HepG2 (cell line): Measurements from ENCODE around the gene S1PR3. TPM values are rescaled to one million over a fixed set of nuclear protein-coding genes. Genes with fewer than 3 reads are reported as not detected.

ENCODE experiments used
- AHR ChIP-seq: IDR thresholded peaks from 2 replicates; pipeline ENCODE4 v1.6.1; 2018; ENCODE audit warnings: missing genetic modification reagents, missing compliant biosample characterization
- ARNT ChIP-seq: fragments of 450-650 bp; IDR thresholded peaks from 2 replicates; pipeline ENCODE4 v1.6.1; 2017
- ATRX ChIP-seq: sonication (generic); formaldehyde crosslinking; IDR thresholded peaks from 2 replicates; pipeline ENCODE4 v1.4.0; 2020; ENCODE audit warnings: missing genetic modification reagents, borderline replicate concordance
- GATA4 ChIP-seq: sonication (generic); IDR thresholded peaks from 2 replicates; pipeline ENCODE4 v1.6.1; 2016; ENCODE audit warnings: antibody characterized with exemption, low read depth, borderline replicate concordance
- KDM5B ChIP-seq: sonication (generic); formaldehyde crosslinking; IDR thresholded peaks from 2 replicates; pipeline ENCODE4 v1.4.0; 2020; ENCODE audit warnings: missing genetic modification reagents, mild to moderate bottlenecking, borderline replicate concordance
- KLF11 ChIP-seq: IDR thresholded peaks from 2 replicates; pipeline ENCODE4 v1.6.1; 2016; ENCODE audit warnings: missing compliant biosample characterization
- LCORL ChIP-seq, 2 experiments: fragments of 450-650 bp in 1 of 2; sonication (generic) in 1 of 2; formaldehyde crosslinking in 1 of 2; IDR thresholded peaks; 2 replicates each; pipeline versions ENCODE4 v1.5.0 to v1.6.1; 2017 to 2020; ENCODE audit warnings: antibody characterized with exemption in 1 of 2, missing genetic modification reagents in 1 of 2
- MBNL3 ChIP-seq: fragments of 250-450 bp; sonication (Bioruptor Pico); conservative IDR thresholded peaks from 2 replicates; pipeline ENCODE4 v1.8.0; 2022; ENCODE audit warnings: mild to moderate bottlenecking, inconsistent platforms
- MTERF4 ChIP-seq: sonication (generic); formaldehyde crosslinking; IDR thresholded peaks from 2 replicates; pipeline ENCODE4 v1.8.0; 2023; ENCODE audit warnings: mild to moderate bottlenecking, missing genetic modification reagents
- NFKB2 ChIP-seq: sonication (generic); formaldehyde crosslinking; IDR thresholded peaks from 2 replicates; pipeline ENCODE4 v1.4.0; 2020; ENCODE audit warnings: missing genetic modification reagents, borderline replicate concordance
- NFYC ChIP-seq: IDR thresholded peaks from 2 replicates; pipeline ENCODE4 v1.6.1; 2016; ENCODE audit warnings: missing genetic modification reagents, missing compliant biosample characterization
- NONO ChIP-seq, 2 experiments: fragments of 450-650 bp in 1 of 2; sonication (generic) in 1 of 2; formaldehyde crosslinking in 1 of 2; IDR thresholded peaks in 1 of 2; conservative IDR thresholded peaks in 1 of 2; 2 replicates each; pipeline versions ENCODE4 v1.6.1 to v1.8.0; 2017 to 2022; ENCODE audit warnings: mild to moderate bottlenecking in 1 of 2, missing genetic modification reagents in 1 of 2, moderate library complexity in 1 of 2
- SAFB2 ChIP-seq: sonication (generic); formaldehyde crosslinking; IDR thresholded peaks from 2 replicates; pipeline ENCODE4 v1.5.1; 2020; ENCODE audit warnings: missing genetic modification reagents, low read depth, mild to moderate bottlenecking, borderline replicate concordance
- TOE1 ChIP-seq: sonication (generic); formaldehyde crosslinking; IDR thresholded peaks from 2 replicates; pipeline ENCODE4 v1.4.0; 2020; ENCODE audit warnings: mild to moderate bottlenecking, missing genetic modification reagents
- ZNF274 ChIP-seq: sonication (generic); formaldehyde crosslinking; IDR thresholded peaks from 2 replicates; pipeline ENCODE4 v1.5.1; 2020; ENCODE audit warnings: mild to moderate bottlenecking, missing genetic modification reagents
- ZSCAN30 ChIP-seq: sonication (generic); formaldehyde crosslinking; IDR thresholded peaks from 2 replicates; pipeline ENCODE4 v1.5.0; 2020; ENCODE audit warnings: mild to moderate bottlenecking, missing genetic modification reagents
- polyA plus RNA-seq, 8 experiments: library from polyadenylated mRNA; depleted of rRNA in 3 of 8; stranded (reverse) in 7 of 8; unstranded in 1 of 8; fragments of >200 nt; fragmentation: Illumina TruSeq in 4 of 8; extraction: Trizol in 4 of 8; gene quantifications; 2 replicates each; pipeline versions ENCODE4 v1.2.1 to v1.2.3, GENCODE V29; 2011 to 2016; ENCODE audit warnings: low read depth in 4 of 8, missing spikeins in 1 of 8, mixed read lengths in 1 of 8; ENCODE audit not compliant: insufficient read depth in 1 of 8
- total RNA-seq, 5 experiments: library from RNA; depleted of rRNA; stranded (reverse); fragments of >200 nt; fragmentation: Illumina TruSeq; extraction: Trizol; gene quantifications; 2 replicates each; pipeline ENCODE4 v1.2.3, GENCODE V29; 2016; ENCODE audit warnings: low read depth in 1 of 5
- TF ChIP-seq, protein P1 (sequence below): sonication (generic); formaldehyde crosslinking; IDR thresholded peaks from 2 replicates; pipeline ENCODE4 v1.5.0; 2020; ENCODE audit warnings: mild to moderate bottlenecking, missing genetic modification reagents
- TF ChIP-seq, protein P2 (sequence below): sonication (generic); formaldehyde crosslinking; IDR thresholded peaks from 2 replicates; pipeline ENCODE4 v1.8.1; 2023; ENCODE audit warnings: missing genetic modification reagents, mild to moderate bottlenecking, borderline replicate concordance

The S1PR3 gene
- total and polyA plus RNA-seq, 2 of the 13 experiments (the other 11 are each of a cell fraction or from before 2014, with no cell fraction given), result 0.02 TPM; not detected in 1

- TF ChIP-seq, protein P1, sequence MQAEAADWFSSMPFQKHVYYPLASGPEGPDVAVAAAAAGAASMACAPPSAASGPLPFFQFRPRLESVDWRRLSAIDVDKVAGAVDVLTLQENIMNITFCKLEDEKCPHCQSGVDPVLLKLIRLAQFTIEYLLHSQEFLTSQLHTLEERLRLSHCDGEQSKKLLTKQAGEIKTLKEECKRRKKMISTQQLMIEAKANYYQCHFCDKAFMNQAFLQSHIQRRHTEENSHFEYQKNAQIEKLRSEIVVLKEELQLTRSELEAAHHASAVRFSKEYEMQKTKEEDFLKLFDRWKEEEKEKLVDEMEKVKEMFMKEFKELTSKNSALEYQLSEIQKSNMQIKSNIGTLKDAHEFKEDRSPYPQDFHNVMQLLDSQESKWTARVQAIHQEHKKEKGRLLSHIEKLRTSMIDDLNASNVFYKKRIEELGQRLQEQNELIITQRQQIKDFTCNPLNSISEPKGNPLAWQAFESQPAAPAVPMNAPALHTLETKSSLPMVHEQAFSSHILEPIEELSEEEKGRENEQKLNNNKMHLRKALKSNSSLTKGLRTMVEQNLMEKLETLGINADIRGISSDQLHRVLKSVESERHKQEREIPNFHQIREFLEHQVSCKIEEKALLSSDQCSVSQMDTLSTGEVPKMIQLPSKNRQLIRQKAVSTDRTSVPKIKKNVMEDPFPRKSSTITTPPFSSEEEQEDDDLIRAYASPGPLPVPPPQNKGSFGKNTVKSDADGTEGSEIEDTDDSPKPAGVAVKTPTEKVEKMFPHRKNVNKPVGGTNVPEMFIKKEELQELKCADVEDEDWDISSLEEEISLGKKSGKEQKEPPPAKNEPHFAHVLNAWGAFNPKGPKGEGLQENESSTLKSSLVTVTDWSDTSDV, result no peak
- TF ChIP-seq KDM5B (no peak), LCORL (IDR thresholded peaks at IDR 0.05) (no peak), LCORL (CRISPR knock-in tag; IDR thresholded peaks at IDR 0.05) (no peak), ZSCAN30 (CRISPR knock-in tag) (no peak), NONO (IDR thresholded peaks at IDR 0.05) (no peak), NONO (CRISPR knock-in tag; conservative IDR thresholded peaks at IDR 0.05) (no peak), TOE1 (CRISPR knock-in tag) (no peak), SAFB2 (CRISPR knock-in tag) (no peak), MTERF4 (CRISPR knock-in tag) (no peak), NFKB2 (CRISPR knock-in tag) (no peak), ARNT (no peak), ATRX (CRISPR knock-in tag) (no peak), NFYC (CRISPR knock-in tag) (no peak), KLF11 (CRISPR knock-in tag) (no peak), ZNF274 (CRISPR knock-in tag) (no peak), AHR (CRISPR knock-in tag) (no peak), GATA4 (no peak), MBNL3 (CRISPR knock-in tag) (no peak)
- TF ChIP-seq, protein P2, sequence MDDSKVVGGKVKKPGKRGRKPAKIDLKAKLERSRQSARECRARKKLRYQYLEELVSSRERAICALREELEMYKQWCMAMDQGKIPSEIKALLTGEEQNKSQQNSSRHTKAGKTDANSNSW (CRISPR knock-in tag), result no peak
Measured at GRCh38 chr9:89039104-89039465, 47.8 kb downstream of the S1PR3 start (continued).
